Upper lobe of left lung (tissue), 4 donors: Measurements from ENCODE around the gene ERO1A.

ENCODE experiments used
- CTCF ChIP-seq, 6 experiments: fragments of 450-650 bp in 4 of 6; fragments of 200-600 bp in 2 of 6; sonication (generic) in 2 of 6; IDR thresholded peaks; one replicate each; pipeline ENCODE4 v1.5.1; 2016 to 2019; ENCODE audit warnings: antibody characterized with exemption in 6 of 6
- POLR2A ChIP-seq, 4 donors: fragments of 450-650 bp; IDR thresholded peaks; one replicate each; pipeline ENCODE4 v1.5.1; 2016 to 2017; ENCODE audit warnings: antibody characterized with exemption in 4 of 4, mild to moderate bottlenecking in 2 of 4
- POLR2AphosphoS5 ChIP-seq, 2 donors: sonication (generic); formaldehyde crosslinking; IDR thresholded peaks; one replicate each; pipeline ENCODE4 v1.5.1; 2017; ENCODE audit warnings: antibody characterized with exemption in 2 of 2

- TF ChIP-seq CTCF (IDR thresholded peaks at IDR 0.05) (no peak), POLR2A (IDR thresholded peaks at IDR 0.05) (no peak), POLR2AphosphoS5 (IDR thresholded peaks at IDR 0.05) (no peak)
Measured at GRCh38 chr14:52690983-52691760, 4.2 kb downstream of the ERO1A start.
